ENCODE measurements around the gene CIITA.

CIITA gene

DNA sequence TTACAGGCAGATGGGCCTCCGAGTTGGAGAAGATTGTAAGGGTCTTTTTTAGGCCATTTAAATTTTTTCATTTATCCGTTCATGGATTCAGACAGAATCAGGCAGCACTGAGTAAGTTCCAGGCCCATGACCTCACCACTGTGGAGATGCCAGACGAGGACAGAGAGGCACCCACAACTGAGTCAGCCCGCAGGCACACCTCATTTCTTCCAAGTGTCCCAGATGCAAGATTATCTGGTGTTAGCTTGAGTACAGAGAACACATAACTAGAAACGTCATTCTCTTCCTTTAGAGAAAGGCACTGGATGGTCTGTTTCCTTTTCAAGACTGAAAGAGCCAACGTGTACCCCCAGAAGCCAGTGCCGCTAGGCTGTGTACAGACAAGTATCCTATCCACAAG lies 84.2 kb downstream of the CIITA start:
- DNase-seq: no peak

DNA sequence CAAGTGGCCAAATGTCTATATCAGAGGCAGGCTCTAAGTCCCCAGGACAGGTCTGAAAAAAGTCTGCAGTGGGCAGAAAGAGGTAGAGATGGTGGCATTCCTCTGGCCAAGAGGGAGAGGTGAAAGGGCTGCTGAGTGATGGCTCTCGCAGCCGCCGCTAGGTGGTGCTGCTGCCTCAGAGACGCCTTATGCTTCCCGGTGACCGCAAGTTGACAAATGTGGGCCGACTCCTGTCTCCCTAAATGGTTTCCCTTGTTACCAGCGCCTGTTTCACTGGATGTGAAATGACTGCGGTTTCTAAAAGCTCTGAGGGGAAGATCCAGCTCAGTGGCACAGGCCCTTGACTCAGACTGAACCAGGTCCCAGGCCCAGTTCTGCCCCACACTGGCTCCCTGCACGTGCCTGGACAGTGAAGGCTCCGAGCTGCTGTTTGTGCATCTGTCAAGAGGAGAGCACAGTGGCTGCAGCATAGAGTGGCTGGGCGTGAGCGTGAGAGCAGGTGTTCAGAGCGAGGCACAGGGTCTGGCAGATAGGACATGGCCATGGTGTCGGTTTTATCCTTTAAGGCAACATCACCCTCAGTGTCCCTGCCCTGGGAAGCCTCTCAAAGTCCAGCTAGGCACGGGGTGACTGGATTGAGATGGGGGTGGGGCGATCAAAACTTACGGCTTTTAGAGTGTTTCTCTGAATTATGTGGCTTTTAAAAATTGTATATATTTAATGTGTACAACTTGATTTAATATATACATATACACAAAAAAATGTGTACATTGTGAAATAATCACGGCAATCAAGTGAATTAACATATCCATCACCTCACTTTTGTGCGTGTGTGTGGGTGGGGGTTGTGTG lies 87.3 kb downstream of the CIITA start:
- peak; percentile 63 to 84 (median 71) for DNase-seq

DNA sequence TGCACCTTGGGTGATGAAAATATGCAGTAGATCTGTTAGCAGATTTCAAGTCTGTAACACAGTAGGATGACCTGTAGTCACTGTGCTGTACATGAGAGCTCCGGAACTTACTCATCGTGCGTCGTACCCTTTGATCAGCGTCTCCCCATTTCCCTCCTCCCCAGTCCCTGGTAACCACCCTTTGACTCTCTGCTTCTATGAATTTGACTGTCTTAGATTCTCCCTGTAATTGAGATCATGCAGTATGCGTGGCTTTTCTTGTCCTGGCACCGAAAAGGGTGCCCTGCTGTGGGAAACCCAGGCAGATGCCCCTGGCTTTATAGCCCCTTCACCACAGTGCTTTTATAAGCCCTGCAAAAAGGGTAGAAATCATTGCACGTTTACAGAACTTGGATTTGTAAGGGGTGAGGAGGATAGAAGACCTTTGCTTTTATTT lies 87.9 kb downstream of the CIITA start:
- peak in 4 of 5 donors; percentile 43 to 93 (median 49) for DNase-seq

DNA sequence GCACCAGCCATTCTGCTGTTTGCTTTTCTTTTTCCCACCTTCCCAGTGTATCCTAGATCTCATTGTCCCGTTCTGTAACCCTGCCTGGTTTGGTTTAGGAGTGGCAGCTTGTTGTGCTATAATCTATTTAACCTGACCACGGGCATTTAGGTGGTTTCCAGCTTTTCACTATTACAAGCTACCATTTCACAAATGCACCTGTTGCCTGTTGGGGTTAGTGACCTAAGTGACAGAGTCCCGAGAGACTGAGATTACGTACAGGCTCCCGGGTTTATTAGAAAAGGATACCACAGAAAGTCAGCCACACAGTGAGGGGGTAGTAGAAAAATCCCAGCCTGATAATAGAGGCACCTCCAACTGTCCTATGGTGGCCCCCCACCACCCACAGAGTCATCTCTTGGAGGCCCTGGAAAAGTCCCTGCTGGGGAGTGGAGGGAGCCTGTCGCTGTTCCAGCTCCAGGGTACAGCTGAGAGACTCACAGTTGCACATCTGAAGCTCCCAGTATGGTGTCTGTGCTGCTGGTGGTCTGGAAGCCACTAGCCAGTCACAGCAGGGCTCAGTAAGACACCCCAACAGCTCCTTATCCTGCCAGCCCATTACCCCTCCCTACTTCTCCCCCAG lies 88.5 kb downstream of the CIITA start:
- peak in 1 of 5 donors; percentile 83 for DNase-seq

DNA sequence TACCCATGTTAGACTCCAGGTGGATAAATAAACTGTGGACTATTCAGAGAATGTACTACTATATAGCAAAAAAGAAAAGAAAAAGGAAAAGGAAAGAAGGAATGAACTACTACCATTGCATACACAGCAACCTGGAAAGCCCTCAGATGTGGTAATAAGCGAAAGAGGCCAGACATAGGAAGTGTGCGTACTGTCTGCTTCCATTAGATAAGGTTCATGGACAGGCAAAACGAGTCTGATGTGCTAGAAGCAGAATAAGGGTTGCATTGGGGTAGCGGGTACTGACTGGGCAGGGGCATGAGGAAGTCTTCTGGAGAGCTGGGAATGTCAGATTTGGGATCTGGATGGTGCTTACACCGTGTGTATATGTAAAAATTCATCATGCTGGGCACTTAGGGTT lies 89.1 kb downstream of the CIITA start:
- DNase-seq: no peak

DNA sequence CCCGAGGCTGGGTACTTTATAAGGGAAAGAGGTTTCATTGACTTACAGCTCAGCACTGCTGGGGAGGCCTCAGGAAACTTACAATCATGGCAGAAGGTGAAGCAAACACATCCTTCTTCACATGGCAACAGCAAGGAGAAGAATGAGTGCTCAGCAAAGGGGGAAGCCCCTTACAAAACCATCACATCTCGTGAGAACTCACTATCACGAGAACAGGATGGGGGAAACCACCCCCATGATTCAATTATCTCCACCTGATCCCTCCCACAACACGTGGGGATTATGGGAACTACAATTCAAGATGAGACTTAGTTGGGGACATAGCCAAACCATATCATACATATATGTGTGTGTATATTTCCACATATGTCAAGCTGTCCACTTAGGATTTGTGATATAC lies 89.6 kb downstream of the CIITA start:
- peak in 1 of 5 donors; percentile 60 for DNase-seq

DNA sequence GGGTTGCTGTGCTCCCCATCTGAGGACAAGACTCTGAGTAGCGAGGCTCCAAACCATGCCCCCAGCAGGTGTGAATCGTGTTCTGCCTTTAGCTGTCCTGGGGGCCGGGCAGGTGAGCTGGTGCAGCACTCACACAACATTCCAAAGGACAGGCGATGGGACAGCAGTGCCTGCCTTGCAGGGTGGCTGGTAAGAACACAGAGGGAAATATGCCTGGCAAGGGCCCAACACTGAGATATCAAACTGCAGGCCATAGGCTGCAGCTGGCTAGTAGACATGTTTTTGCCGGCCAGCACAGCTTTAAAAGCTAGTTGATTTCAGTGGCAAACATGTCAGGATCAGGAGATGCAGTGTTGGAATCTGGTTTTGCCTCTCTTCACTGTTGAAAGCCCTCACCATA lies 91.0 kb downstream of the CIITA start:
- no peak for DNase-seq

DNA sequence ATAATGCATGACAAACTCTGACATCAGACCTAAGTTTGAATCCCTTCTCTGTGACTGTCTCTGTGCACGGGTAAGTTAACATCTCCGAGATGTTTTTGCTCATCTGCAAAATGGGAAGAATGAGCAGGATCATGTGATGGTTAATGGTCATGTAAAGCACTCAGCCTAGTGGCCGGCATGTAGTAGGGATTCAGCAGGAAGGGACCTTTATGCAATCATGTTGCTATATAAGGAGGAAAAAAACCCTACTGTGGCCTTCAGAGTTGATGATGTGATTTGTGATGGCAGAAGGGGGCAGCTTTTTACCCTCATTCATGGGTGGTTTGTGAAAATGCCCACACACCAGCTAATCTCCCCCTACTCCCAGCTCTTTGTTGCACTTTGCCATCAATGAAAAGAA lies 91.5 kb downstream of the CIITA start:
- DNase-seq: no peak

DNA sequence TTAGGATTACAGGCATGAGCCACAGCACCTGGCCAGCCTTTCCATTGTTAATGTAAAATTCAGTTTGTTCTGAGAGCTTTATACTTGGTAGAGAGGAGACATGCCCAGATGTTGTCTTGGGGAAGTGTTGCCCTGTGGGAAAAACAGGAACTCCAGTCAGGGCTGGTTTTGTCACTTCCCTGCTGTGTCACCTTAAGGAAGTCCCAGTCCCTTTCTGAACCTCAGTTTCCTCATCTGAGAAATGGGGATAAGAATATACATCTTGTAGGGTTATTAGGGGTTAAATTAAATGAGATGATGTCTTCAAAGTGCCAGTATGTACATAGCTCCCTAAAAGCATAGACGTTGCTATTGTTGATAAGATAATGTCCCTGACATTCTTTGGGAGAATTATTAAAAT lies 92.6 kb downstream of the CIITA start:
- DNase-seq: no peak

DNA sequence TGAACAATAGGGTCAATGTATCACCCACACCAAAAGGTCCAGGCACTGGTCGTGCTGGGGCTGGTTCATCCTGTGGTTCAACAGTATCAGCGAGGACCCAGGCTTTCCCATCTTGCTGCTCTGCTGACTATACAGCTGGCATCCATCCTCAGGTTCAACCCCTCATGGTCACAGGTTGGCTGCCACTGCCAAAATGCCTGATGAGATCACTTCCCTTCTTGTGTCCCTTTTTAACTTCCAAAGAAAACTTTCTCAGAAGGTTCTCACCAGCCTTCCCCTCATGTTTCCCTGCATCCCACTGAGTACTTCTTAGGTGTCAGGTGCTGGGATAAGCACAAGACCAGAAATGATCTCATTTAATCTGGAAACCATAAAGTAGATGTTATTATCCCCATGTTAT lies 93.1 kb downstream of the CIITA start:
- DNase-seq: no peak

DNA sequence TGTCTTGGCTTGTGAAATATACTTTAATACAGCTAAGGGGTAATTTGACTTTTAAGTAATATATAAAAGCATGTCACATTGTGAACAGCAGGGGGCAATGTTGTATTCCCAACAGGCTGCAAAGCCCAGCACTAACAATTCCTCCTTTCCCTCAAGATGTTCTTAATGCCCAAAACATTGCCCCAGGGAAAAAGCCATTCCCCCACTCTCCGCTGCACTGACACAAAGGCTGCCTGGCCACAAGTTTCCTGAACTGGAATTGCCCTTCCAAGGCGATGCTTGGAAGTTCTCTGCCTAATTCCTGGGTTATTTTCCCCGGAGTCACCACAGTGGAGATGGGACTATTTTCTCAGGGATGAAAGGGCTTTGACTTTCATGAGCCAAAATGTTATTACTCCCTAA lies 94.6 kb downstream of the CIITA start:
- peak in 2 of 5 donors; percentile 36 to 62 for DNase-seq

DNA sequence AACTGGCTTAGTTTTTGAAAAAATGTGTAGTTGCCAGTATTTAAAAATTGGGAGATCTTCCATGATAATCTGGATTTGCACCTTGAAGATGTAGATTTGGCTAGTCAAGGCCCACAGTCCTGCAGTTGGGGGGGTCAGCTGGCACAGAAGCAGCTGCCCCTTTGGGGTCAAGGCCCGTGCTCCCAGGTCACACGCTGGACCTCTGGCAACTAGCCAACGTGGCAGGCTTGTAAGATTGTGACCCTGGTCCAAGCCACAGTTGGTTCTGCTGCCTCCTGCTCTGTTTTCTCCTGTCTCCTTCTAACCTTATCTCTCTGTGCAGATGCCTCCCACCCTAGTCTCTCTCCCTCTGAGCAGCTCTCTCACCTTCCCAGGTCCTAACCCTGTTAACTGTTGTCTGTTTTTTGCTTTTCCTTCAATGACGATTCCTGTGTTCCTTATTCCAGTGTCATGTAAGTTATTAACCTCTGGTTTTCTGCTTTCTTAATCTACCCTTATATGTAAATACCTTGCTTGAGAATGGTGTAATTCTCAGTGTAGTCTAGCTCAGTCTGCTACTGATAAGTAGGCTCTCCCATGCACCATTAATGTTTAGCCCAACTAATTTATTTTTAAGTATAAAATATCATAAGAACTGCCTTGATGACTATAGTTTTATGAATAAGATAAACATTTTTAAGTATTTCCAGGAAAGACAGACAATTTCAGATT lies 95.3 kb downstream of the CIITA start:
- DNase-seq: no peak

DNA sequence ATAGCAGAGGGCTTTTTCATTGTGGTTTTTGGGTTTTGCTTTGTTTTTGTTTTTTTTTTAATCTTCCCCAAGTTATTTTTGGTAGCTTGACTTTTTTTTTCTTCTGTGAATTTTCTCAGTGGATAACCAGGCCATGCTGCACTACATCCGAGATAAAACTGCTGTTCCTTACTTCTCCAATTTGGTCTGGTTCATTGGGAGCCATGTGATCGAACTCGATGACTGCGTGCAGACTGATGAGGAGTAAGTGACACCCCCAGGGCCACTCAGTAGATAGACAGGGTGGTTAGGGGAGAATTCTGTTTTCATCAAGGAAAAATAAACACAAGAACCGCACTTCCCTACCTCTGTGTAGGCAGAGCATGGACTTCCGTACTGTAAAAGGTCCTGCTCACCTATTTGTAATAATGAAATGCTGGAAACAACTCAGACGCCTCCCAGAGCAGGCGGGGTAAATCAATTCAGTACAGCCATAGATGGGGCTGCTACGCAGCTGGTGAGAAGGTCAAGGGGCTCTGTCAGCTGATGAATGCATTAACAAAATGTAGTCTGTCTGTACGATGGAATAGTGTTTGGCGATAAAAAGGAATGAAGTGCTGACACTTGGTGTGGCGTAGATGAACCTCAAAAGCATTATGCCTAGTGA lies 95.9 kb downstream of the CIITA start:
- no peak for DNase-seq

DNA sequence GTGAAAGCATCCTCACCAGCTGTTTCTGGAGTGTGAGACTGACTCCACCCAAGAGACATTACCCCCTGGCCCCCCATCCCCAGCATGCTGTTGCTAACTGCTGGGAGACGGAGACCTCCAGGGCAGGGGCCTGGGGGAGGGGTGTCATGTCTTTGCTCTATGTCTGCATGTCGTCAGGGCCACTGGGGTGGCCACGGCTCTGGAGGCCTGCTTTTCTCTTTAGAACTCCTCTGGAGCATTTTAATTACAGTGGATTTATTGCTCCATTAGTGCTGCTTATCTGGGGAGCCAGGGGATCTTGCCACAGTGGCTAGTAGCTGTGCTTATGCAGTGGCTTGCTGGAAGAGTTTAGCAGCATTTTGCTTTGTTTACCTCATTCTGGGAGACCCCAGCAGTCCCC lies 99.6 kb downstream of the CIITA start:
- no peak for DNase-seq

DNA sequence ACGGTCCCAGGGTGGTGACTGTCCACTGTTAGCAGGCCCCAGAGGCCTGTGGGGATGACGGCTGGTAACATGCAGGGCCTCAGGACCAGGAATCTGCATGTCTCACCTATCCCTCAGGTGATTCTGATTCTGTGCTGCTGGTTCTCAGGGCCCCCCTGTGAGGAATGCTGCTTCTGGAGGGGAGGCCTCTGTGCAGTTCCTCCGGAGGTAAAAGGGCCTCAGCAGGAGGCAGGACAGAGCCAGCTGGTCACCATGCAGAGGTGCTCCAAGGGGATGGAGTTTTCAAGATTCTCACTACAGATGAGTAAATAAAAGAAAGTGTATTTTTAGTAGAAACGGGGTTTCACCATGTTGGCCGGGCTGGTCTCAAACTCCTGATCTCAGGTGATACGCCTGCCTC lies 101.1 kb downstream of the CIITA start:
- DNase-seq: no peak

DNA sequence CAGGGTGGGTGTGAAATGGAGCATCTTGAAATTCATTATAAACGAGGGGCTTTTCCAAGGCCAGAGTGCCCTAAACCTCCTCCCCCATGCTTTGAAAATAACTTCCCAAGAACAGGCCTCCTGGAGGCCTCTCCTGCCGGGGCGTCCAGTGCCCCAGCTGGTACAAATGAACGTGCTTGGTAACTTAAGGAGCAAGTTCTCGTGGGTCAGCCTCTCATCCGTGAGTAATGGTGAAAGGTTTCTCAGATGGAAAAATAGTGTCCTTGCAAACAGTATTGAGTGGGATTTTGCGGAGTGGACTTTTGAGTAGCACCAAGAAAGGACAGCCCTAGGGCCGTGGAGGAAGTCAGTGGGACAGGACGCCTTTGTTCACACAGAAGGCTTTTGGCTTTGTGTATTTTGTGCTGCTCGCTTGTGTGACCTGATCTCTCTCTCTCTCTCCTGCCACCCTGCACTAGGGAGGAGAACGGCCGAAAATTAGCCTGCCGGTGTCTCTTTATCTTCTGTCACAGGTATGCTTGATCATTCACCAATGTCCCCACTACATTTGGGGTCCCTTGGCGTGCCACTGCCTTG lies 102.0 kb downstream of the CIITA start:
- no peak for DNase-seq

DNA sequence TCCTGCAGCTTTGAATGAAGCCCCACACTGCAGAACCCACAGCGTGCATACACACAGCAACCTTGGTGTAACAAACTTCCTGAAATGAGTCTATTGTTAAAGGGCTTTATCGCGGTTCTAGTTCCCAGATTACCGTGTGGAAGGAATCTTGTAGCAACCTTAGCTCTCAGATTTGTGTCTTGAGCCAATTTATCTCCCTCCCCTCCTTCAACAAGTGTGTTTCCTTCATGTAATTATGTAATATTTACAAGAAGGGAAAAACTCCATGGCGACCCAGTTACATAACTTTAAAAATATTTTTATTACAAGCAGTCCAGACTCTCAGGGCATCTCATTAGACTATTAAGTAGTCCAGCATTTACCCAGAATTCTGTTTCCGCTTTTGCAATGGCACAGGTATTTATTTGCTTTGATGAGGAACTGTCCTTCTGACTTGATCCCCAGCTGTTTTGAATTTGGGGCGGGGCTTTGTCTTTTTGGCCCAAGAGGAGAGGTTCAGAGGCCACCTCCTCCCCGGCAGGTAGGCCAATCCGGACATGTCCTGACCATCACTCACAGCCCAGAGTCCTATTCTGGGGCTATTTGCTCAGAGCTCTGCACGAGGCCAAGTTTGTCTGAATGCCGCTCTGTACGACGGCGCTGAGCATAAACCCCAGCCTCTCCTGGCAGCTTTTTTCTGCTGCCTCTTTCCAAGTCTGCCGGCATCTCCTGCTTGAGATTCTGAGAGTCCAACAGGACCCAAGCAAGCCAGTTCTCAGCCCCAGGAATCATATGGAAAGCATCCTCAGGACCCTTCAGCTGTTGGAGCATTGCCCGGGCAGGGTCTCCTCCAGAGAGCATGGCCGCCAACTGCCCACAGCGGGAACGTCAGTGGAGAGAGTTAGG lies 103.0 kb downstream of the CIITA start:
- no peak for DNase-seq

DNA sequence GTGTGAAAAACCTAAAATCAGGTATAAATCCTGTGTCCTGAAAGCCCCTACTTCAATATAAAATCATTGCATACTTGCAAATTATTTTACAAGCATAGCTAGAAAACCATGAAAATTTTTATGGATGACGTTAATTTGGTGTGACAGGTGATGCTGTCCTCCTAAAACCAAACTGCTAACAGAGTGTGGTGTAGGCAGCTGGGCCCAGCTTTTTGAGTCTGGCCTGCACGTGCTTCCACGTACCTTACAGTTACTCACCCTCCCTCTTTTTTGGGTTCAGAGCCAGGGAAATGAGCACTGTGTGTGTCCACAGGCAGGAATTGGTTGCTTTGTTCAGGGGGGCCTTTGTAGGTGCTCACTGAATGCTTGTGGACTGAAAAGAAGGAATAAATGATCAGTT lies 103.8 kb downstream of the CIITA start:
- DNase-seq: no peak

DNA sequence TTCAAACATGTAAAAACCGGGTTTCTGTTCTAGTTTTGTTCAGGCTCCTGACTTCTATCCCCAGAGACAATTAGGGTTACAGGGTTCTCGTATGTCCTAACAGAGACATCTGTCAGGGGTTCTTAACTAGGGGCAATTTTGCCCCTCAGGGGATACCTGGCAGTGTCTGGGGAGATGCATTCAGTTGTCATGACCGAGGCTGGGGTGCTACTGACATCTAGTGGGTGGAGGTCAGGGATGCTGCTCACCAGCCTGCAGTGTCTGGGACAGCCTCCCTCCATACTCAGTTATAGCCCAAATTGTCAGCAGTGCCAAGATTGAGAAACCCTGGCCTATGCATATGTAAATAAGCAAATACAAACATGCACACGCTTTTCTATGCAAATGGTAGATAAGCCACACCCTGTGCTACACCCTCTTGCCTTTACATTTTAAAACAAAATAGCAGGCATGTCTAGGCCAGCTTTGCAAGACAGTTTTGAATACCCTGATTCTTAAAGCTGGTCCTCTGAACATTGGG lies 104.8 kb downstream of the CIITA start:
- peak in 1 of 5 donors; percentile 80 for DNase-seq

DNA sequence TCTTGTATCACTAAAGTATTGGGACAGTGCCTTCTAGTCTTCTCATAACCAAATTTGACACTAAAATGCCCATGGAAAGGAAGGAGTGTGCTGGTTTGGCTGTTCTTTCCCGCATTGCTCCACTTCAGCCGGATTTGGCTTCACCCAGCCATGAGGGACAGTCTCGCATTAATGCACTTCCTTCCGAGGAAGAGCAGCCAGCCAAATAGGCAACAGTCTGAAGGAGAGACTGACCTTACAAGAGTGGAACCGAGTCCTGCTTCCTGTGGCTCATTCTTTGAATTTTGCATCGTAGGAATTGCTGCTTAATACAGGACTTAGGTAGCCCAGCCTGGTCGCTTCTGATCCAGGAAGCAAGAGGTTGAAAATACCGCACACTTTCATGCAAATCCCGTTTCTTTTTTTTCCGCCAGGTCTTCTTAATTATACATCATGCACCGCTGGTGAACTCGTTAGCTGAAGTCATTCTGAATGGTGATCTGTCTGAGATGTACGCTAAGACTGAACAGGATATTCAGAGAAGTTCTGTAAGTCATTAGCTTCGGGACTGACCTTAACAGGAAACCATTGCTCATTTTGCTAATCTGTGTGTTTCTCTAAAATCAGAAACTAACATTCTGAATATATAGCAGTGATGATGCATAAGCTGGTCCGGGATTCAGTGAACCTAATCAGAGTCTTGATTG lies 105.6 kb downstream of the CIITA start:
- peak in 1 of 5 donors; percentile 63 for DNase-seq

DNA sequence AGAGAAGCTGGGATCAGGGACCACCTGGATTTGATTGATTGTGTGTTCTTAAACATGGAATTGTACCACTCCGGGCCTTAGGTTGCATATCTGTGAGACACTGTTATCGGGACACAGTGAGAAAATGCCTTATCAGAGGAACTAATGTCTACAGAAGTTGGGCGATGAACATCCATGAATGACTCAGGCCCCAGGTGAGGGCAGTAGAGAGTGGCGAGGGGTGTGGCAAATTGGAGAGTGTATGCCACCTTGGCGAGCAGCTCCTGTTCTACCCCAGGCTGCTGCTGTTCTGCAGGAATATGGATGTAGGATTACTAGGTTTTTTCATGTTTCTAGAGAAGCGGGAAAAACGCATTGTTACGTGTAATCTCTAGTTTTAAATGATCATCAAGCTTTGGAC lies 106.2 kb downstream of the CIITA start:
- no peak for DNase-seq
